GM12878 (cell line): ENCODE data around the gene KIN. TPM values are rescaled to one million over a fixed set of nuclear protein-coding genes. Genes with fewer than 3 reads are reported as not detected.

Experiments
- ATAC-seq: fragments of 200-7000 bp; cut with Tn5 transposase; 3 replicates; pipeline ENCODE4 v1.9.1; 2020; ENCODE audit warnings: mild to moderate bottlenecking, moderate library complexity
- BruUV-seq: library from RNA; stranded (reverse); fragments of 400-500 nt; replicated peaks from 2 replicates; lab custom pipeline; 2021; lab: Mats Ljungman, UMichigan
- CTCF ChIA-PET: fragments of 300-600 bp; sonication (Branson Sonifier 250); formaldehyde crosslinking; extraction: SDS; loops from one replicate; lab custom pipeline; 2021; ENCODE audit warnings: inconsistent platforms; lab: Yijun Ruan, JAX
- POLR2A ChIA-PET: fragments of 350-600 bp; formaldehyde crosslinking; extraction: SDS; loops from one replicate; lab custom pipeline; 2021; ENCODE audit warnings: inconsistent platforms; lab: Charles Lee
- RAD21 ChIA-PET: fragments of 300-600 bp; sonication (Branson Sonifier 250); formaldehyde crosslinking; loops from one replicate; lab custom pipeline; 2023; ENCODE audit warnings: antibody characterized with exemption; ENCODE audit not compliant: unreplicated experiment; lab: Charles Lee
- SMC1A ChIA-PET: fragments of 300-600 bp; sonication (Branson Sonifier 250); formaldehyde crosslinking; loops from one replicate; lab custom pipeline; 2023; ENCODE audit not compliant: unreplicated experiment, uncharacterized antibody; lab: Charles Lee
- DNase-seq: peaks from one replicate; pipeline ENCODE4 v3.0.0-alpha.2; 2011; ENCODE audit warnings: low read depth, low spot score
- FAIRE-seq: peaks from 3 replicates; lab custom pipeline; 2011; peaks lifted over from hg19 to GRCh38; lab: Jason Lieb, UNC
- H2AFZ ChIP-seq: 2 replicates; pipeline ENCODE4 v1.6.0; 2011; ENCODE audit warnings: low read depth, low read length, control low read depth; ENCODE audit not compliant: control insufficient read depth
- H3K27ac ChIP-seq: 2 replicates; pipeline ENCODE4 v1.5.1; 2011; ENCODE audit warnings: control low read depth; ENCODE audit not compliant: control insufficient read depth, insufficient read depth
- H3K27me3 ChIP-seq, 2 experiments: replicated peaks in 1 of 2; 2 replicates each; pipeline versions ENCODE4 v1.6.0 to v1.6.1; 2011; ENCODE audit warnings: low read length in 1 of 2; ENCODE audit not compliant: control insufficient read depth in 2 of 2, insufficient read depth in 2 of 2
- H3K36me3 ChIP-seq, 2 experiments: 2 replicates each; pipeline ENCODE4 v1.5.1; 2011; ENCODE audit warnings: low read length in 1 of 2; ENCODE audit not compliant: control insufficient read depth in 2 of 2, insufficient read depth in 2 of 2
- H3K4me1 ChIP-seq: 2 replicates; pipeline ENCODE4 v1.6.1; 2011; ENCODE audit warnings: mild to moderate bottlenecking, low read length, moderate library complexity, mixed read lengths; ENCODE audit not compliant: control insufficient read depth, insufficient read depth
- H3K4me2 ChIP-seq: 2 replicates; pipeline ENCODE4 v1.6.0; 2011; ENCODE audit warnings: control low read depth; ENCODE audit not compliant: control insufficient read depth, insufficient read depth
- H3K4me3 ChIP-seq: fragments of 200-600 bp; sonication (generic); 2 replicates; pipeline ENCODE4 v1.5.1; 2016
- H3K79me2 ChIP-seq: 2 replicates; pipeline ENCODE4 v1.6.0; 2011; ENCODE audit warnings: low read length; ENCODE audit not compliant: control insufficient read depth, insufficient read depth
- H3K9ac ChIP-seq: 2 replicates; pipeline ENCODE4 v1.8.0; 2011; ENCODE audit warnings: low read length, control low read depth, mixed read lengths; ENCODE audit not compliant: control insufficient read depth, insufficient read depth
- H3K9me3 ChIP-seq: replicated peaks from 3 replicates; pipeline ENCODE4 v1.5.1; 2011; ENCODE audit warnings: mild to moderate bottlenecking, low read length; ENCODE audit not compliant: control insufficient read depth, insufficient read depth
- H4K20me1 ChIP-seq: 2 replicates; pipeline ENCODE4 v1.6.0; 2011; ENCODE audit not compliant: control insufficient read depth, insufficient read depth
- CEBPZ ChIP-seq: fragments of 150-350 bp; IDR thresholded peaks from 2 replicates; pipeline ENCODE4 v1.6.1; 2016; ENCODE audit warnings: low read depth, low read length
- ZNF274 ChIP-seq: IDR thresholded peaks from one replicate; pipeline ENCODE4 v1.8.0; 2011; ENCODE audit not compliant: insufficient read length, insufficient read depth
- WGBS: methylation state at CpG from one replicate; pipeline ENCODE4 v1.1.6; 2016; ENCODE audit warnings: low lambda C conversion rate; ENCODE audit not compliant: insufficient replicate concordance, insufficient coverage; ENCODE audit errors: missing lambda C conversion rate; 5-methylcytosine and 5-hydroxymethylcytosine counted together
- in situ Hi-C: fragments of 300-500 bp; cut with MboI; formaldehyde crosslinking; loops from 9 replicates; pipeline ENCODE4 v1.14.3; 2018; ENCODE audit warnings: mixed read lengths
- intact Hi-C: fragments of 100-400 bp; cut with micrococcal nuclease; formaldehyde crosslinking; loops from one replicate; pipeline ENCODE4 v1.14.2; 2022; ENCODE audit not compliant: unreplicated experiment
- polyA plus RNA-seq, 11 experiments: library from polyadenylated mRNA; depleted of rRNA in 4 of 11; unstranded in 6 of 11; stranded (reverse) in 5 of 11; fragments of >200 nt; fragmentation: Nextera tagmentation in 4 of 11; fragmentation: Illumina TruSeq in 1 of 11; extraction: Ambion mirVana in 4 of 11; extraction: Trizol in 1 of 11; gene quantifications; 1 replicate in 1 of 11; 2 replicates in 10 of 11; pipeline versions ENCODE4 v1.2.1 to v1.2.3, GENCODE V29; 2011 to 2016; ENCODE audit warnings: inconsistent platforms in 2 of 11, missing spikeins in 2 of 11, low read depth in 1 of 11
- total RNA-seq, 4 experiments: library from RNA; depleted of rRNA in 3 of 4; stranded (reverse); fragments of >200 nt in 3 of 4; fragmentation: Illumina TruSeq in 1 of 4; extraction: Trizol in 1 of 4; gene quantifications; 2 replicates each; pipeline versions ENCODE4 v1.2.1 to v1.2.3, GENCODE V29; 2013 to 2021
- TF ChIP-seq, protein P1 (sequence below): IDR thresholded peaks from 2 replicates; pipeline ENCODE4 v1.6.1; 2011; ENCODE audit warnings: mild to moderate bottlenecking, low read depth, low read length, moderate library complexity; ENCODE audit not compliant: insufficient replicate concordance

The KIN gene
- total and polyA plus RNA-seq, 10 of the 15 experiments (the other 5 are each of a cell fraction or from before 2014, with no cell fraction given): 6.8 to 33.2 (median 11.3) TPM

- Histone ChIP-seq H3K4me3 (no peak overlapping the region), H2AFZ (no peak overlapping the region), H3K4me2 (no peak overlapping the region; the same call in 1 of the 2 replicates), H3K27ac (no peak overlapping the region), H3K79me2 (peaks cover 84% of the 10 kb centered on the region)
- 100% methylated on average over 1 of the region's 1 CpG for WGBS
- in situ Hi-C loops: no loop called here
- POLR2A ChIA-PET: interaction anchor here (1.9 kb wide), 1 partner anchor 24 kb away, joined by 4 read pairs; no protein-coding TSS in a partner anchor
- TF ChIP-seq CEBPZ (no peak), ZNF274 (no peak)
- TF ChIP-seq, protein P1, sequence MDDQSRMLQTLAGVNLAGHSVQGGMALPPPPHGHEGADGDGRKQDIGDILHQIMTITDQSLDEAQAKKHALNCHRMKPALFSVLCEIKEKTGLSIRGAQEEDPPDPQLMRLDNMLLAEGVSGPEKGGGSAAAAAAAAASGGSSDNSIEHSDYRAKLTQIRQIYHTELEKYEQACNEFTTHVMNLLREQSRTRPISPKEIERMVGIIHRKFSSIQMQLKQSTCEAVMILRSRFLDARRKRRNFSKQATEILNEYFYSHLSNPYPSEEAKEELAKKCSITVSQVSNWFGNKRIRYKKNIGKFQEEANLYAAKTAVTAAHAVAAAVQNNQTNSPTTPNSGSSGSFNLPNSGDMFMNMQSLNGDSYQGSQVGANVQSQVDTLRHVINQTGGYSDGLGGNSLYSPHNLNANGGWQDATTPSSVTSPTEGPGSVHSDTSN: no peak
- TF ChIP-seq, all 136 proteins: peak for 0
- ChIA-PET RAD21 (interaction anchor here (1.7 kb wide), 1 partner anchor 267 kb away, joined by 5 read pairs; no protein-coding TSS in a partner anchor), CTCF (interaction anchor here (0.8 to 1.8 kb wide), 5 partner anchors 11 to 267 kb away, joined by 3 to 10 read pairs (median 3); no protein-coding TSS in a partner anchor), SMC1A (interaction anchor here (0.9 to 2.1 kb wide), 7 partner anchors 10 to 49 kb away, joined by 3 to 7 read pairs (median 5); no protein-coding TSS in a partner anchor)
- no peaks in the 10 kb centered on the region for H3K9me3 ChIP-seq
- intact Hi-C loops: no loop called here
- H3K4me1 ChIP-seq: no peaks in the 10 kb centered on the region; the same call in 1 of the 2 replicates
- H3K27me3 ChIP-seq: no peaks in the 10 kb centered on the region
- peaks cover 3% of the 10 kb centered on the region; the same call in 1 of the 2 replicates for H4K20me1 ChIP-seq
- no peak for DNase-seq
- FAIRE-seq: no peak
- ATAC-seq: no peak
- no TSS peak for BruUV-seq
- H3K9ac ChIP-seq: no peak overlapping the region
- H3K36me3 ChIP-seq: peaks cover 4 to 8% of the 10 kb centered on the region in 2 experiments; a peak in 3 of 4 replicates
These were observed 4.7 kb upstream of the KIN start for GRCh38 chr10:7792541-7792940.
